RWPE1 (cell line): ENCODE measurements around the gene PID1.

Experiments used
- CTCF ChIA-PET: fragments of 350-600 bp; sonication (Branson Sonifier 250); formaldehyde crosslinking; extraction: SDS; loops from one replicate; lab custom pipeline; 2021; lab: Yijun Ruan, JAX
- POLR2A ChIA-PET: fragments of 400-600 bp; formaldehyde crosslinking; extraction: SDS; loops from one replicate; lab custom pipeline; 2020; ENCODE audit warnings: antibody characterized with exemption; ENCODE audit not compliant: low non-redundant PET; lab: Yijun Ruan, JAX
- DNase-seq: peaks from one replicate; pipeline ENCODE4 v3.0.0; 2012; ENCODE audit warnings: low spot score
- H3K27ac ChIP-seq: fragments of 450-650 bp; 2 replicates; pipeline ENCODE4 v1.5.1; 2017
- CTCF ChIP-seq: fragments of 450-650 bp; conservative IDR thresholded peaks from 2 replicates; pipeline ENCODE4 v1.5.1; 2017; ENCODE audit warnings: low read depth, mild to moderate bottlenecking

The PID1 gene

GRCh38 chr2:229009816-229010215 is 261.3 kb downstream of the PID1 start:
- CTCF ChIA-PET: no interaction called here
- TF ChIP-seq CTCF: no peak
- H3K27ac ChIP-seq: no peak overlapping the region
- no peak for DNase-seq
- POLR2A ChIA-PET: no interaction called here

GRCh38 chr2:229003256-229003655 is 267.8 kb downstream of the PID1 start:
- no peak for TF ChIP-seq CTCF
- ChIA-PET CTCF (no interaction called here), POLR2A (no interaction called here)
- H3K27ac ChIP-seq: no peak overlapping the region
- no peak for DNase-seq

- CTCF ChIA-PET: no interaction called here
- POLR2A ChIA-PET: no interaction called here
- H3K27ac ChIP-seq: no peak overlapping the region
- no peak for DNase-seq
- TF ChIP-seq CTCF: no peak
Observed at GRCh38 chr2:229001196-229001595, 269.9 kb downstream of the PID1 start.

GRCh38 chr2:228999326-228999725 is 271.8 kb downstream of the PID1 start:
- no peak for TF ChIP-seq CTCF
- ChIA-PET POLR2A (no interaction called here), CTCF (no interaction called here)
- no peak overlapping the region for H3K27ac ChIP-seq
- DNase-seq: no peak

GRCh38 chr2:228988786-228989185 is 282.3 kb downstream of the PID1 start:
- no peak for DNase-seq
- POLR2A ChIA-PET: no interaction called here
- no peak overlapping the region for H3K27ac ChIP-seq
- CTCF ChIA-PET: no interaction called here
- no peak for TF ChIP-seq CTCF

GRCh38 chr2:228987441-228988155 is 283.5 kb downstream of the PID1 start:
- ChIA-PET POLR2A (no interaction called here), CTCF (interaction anchor here (0.6 kb wide), 2 partner anchors 212 to 325 kb away, joined by 3 to 4 read pairs; no protein-coding TSS in a partner anchor)
- no peak overlapping the region for H3K27ac ChIP-seq
- DNase-seq: no peak
- no peak for TF ChIP-seq CTCF
